Measurements from ENCODE around the gene NEXMIF.
"Not testable (repeated sequence)": the region's sequence is repeated elsewhere in the genome, so short reads cannot be mapped to it uniquely, and the experiment has no call there.

DNA sequence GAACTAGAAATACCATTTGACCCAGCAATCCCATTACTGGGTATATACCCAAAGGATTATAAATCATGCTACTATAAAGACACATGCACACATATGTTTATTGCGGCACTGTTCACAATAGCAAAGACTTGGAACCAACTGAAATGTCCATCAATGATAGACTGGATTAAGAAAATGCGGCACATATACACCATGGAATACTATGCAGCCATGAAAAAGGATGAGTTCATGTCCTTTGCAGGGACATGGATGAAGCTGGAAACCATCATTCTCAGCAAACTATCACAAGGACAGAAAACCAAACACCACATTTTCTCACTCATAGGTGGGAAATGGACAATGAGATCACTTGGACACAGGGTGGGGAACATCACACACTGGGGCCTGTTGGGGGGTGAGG, 105.5 kb downstream of the NEXMIF start:
- TF ChIP-seq, protein P1, sequence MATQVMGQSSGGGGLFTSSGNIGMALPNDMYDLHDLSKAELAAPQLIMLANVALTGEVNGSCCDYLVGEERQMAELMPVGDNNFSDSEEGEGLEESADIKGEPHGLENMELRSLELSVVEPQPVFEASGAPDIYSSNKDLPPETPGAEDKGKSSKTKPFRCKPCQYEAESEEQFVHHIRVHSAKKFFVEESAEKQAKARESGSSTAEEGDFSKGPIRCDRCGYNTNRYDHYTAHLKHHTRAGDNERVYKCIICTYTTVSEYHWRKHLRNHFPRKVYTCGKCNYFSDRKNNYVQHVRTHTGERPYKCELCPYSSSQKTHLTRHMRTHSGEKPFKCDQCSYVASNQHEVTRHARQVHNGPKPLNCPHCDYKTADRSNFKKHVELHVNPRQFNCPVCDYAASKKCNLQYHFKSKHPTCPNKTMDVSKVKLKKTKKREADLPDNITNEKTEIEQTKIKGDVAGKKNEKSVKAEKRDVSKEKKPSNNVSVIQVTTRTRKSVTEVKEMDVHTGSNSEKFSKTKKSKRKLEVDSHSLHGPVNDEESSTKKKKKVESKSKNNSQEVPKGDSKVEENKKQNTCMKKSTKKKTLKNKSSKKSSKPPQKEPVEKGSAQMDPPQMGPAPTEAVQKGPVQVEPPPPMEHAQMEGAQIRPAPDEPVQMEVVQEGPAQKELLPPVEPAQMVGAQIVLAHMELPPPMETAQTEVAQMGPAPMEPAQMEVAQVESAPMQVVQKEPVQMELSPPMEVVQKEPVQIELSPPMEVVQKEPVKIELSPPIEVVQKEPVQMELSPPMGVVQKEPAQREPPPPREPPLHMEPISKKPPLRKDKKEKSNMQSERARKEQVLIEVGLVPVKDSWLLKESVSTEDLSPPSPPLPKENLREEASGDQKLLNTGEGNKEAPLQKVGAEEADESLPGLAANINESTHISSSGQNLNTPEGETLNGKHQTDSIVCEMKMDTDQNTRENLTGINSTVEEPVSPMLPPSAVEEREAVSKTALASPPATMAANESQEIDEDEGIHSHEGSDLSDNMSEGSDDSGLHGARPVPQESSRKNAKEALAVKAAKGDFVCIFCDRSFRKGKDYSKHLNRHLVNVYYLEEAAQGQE (IDR thresholded peaks at IDR 0.05; ENCODE audit: insufficient read depth in 1 of 2, low read depth in 2 of 2, low read length in 1 of 2) = not testable (repeated sequence)
- TF ChIP-seq, protein P2, sequence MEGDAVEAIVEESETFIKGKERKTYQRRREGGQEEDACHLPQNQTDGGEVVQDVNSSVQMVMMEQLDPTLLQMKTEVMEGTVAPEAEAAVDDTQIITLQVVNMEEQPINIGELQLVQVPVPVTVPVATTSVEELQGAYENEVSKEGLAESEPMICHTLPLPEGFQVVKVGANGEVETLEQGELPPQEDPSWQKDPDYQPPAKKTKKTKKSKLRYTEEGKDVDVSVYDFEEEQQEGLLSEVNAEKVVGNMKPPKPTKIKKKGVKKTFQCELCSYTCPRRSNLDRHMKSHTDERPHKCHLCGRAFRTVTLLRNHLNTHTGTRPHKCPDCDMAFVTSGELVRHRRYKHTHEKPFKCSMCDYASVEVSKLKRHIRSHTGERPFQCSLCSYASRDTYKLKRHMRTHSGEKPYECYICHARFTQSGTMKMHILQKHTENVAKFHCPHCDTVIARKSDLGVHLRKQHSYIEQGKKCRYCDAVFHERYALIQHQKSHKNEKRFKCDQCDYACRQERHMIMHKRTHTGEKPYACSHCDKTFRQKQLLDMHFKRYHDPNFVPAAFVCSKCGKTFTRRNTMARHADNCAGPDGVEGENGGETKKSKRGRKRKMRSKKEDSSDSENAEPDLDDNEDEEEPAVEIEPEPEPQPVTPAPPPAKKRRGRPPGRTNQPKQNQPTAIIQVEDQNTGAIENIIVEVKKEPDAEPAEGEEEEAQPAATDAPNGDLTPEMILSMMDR (IDR thresholded peaks at IDR 0.05) = not testable (repeated sequence)
- TF ChIP-seq POLR2AphosphoS5 (IDR thresholded peaks at IDR 0.05; ENCODE audit: low read depth, low read length); TCF7L2 (IDR thresholded peaks at IDR 0.05; ENCODE audit: low read depth, low read length); SIN3A (IDR thresholded peaks at IDR 0.05; ENCODE audit: borderline replicate concordance, insufficient read depth, low read depth, low read length): not testable (repeated sequence)
